ENCODE results near the gene MAPK12.

DNA sequence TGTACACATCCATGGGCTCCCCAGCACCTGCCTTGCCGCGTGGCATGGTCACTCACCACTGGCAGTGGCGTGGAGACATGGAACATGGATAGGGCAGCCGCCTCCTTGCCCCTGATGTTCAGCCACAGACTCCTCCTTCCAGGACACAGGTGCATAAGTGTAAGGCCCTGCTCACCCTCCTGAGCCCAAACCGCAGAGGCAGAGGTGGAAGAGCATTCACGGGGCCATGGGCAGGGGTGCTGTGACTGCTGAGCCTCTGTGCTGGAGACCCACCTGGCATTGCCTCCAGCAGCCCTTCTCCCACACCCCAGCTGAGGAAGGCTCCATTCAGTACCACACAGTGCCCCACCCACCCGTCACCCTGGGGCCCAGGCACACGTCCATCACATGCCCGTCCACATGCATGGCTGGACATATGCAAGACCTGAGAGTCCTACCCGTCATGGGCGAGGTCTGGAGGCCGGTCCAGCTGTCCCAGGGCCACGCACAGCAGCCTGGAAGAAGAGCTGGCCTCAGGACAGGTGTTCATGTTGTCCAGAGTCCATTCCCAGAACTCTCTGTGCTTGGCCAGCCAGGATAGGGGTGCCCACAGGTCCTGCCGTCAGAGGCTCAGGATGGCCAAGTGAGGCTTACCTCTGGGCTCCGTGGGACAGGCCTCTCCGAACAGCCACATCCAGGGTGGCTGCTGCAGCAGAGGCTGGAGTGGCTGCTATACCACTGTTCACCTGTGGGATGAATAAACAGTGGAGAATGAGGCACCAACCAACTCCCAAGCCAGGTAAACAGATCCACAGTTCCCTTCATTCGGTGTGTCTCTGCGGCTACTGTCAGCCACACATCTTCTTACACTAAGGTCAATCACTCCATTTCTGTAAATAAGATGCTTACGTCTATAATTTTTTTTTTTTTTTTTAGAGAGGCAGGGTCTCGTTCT lies 15.0 kb downstream of the MAPK12 start:
- TF ChIP-seq THRAP3 (IDR thresholded peaks at IDR 0.05; ENCODE audit: borderline replicate concordance) (no peak), SP1 (CRISPR knock-in tag; IDR thresholded peaks at IDR 0.05) (no peak), NFIC (IDR thresholded peaks at IDR 0.05) (no peak), MAFF (IDR thresholded peaks at IDR 0.05; ENCODE audit: low read length) (no peak), CHD4 (IDR thresholded peaks at IDR 0.05; ENCODE audit: insufficient read depth, insufficient replicate concordance, low read depth, low read length, poor library complexity, severe bottlenecking) (no peak), ZNF232 (CRISPR knock-in tag; IDR thresholded peaks at IDR 0.05) (no peak), YBX1 (IDR thresholded peaks at IDR 0.05) (no peak)
- TF ChIP-seq, protein P1, sequence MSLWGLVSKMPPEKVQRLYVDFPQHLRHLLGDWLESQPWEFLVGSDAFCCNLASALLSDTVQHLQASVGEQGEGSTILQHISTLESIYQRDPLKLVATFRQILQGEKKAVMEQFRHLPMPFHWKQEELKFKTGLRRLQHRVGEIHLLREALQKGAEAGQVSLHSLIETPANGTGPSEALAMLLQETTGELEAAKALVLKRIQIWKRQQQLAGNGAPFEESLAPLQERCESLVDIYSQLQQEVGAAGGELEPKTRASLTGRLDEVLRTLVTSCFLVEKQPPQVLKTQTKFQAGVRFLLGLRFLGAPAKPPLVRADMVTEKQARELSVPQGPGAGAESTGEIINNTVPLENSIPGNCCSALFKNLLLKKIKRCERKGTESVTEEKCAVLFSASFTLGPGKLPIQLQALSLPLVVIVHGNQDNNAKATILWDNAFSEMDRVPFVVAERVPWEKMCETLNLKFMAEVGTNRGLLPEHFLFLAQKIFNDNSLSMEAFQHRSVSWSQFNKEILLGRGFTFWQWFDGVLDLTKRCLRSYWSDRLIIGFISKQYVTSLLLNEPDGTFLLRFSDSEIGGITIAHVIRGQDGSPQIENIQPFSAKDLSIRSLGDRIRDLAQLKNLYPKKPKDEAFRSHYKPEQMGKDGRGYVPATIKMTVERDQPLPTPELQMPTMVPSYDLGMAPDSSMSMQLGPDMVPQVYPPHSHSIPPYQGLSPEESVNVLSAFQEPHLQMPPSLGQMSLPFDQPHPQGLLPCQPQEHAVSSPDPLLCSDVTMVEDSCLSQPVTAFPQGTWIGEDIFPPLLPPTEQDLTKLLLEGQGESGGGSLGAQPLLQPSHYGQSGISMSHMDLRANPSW (CRISPR knock-in tag; IDR thresholded peaks at IDR 0.05): no peak
- TF ChIP-seq, protein P2, sequence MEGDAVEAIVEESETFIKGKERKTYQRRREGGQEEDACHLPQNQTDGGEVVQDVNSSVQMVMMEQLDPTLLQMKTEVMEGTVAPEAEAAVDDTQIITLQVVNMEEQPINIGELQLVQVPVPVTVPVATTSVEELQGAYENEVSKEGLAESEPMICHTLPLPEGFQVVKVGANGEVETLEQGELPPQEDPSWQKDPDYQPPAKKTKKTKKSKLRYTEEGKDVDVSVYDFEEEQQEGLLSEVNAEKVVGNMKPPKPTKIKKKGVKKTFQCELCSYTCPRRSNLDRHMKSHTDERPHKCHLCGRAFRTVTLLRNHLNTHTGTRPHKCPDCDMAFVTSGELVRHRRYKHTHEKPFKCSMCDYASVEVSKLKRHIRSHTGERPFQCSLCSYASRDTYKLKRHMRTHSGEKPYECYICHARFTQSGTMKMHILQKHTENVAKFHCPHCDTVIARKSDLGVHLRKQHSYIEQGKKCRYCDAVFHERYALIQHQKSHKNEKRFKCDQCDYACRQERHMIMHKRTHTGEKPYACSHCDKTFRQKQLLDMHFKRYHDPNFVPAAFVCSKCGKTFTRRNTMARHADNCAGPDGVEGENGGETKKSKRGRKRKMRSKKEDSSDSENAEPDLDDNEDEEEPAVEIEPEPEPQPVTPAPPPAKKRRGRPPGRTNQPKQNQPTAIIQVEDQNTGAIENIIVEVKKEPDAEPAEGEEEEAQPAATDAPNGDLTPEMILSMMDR (IDR thresholded peaks at IDR 0.05 in 2 of 3, conservative IDR thresholded peaks at IDR 0.05 in 1 of 3; ENCODE audit: insufficient read depth in 2 of 3, low read depth in 1 of 3, low read length in 3 of 3): 0 out of 6 replicates have a peak, but pooled peaks of 1 of the 3 experiments have one; percentile 20
